IPS-18a (cell line): ENCODE measurements around the gene MRPL36.

ENCODE experiments used
- H3K27ac ChIP-seq: one replicate; pipeline ENCODE4 v1.5.1; 2013; ENCODE audit warnings: low read length
- H3K27me3 ChIP-seq: one replicate; pipeline ENCODE4 v1.6.1; 2013; ENCODE audit warnings: mild to moderate bottlenecking, low read length; ENCODE audit not compliant: control insufficient read depth, insufficient read depth
- H3K36me3 ChIP-seq: one replicate; pipeline ENCODE4 v1.6.1; 2013; ENCODE audit warnings: low read depth, low read length; ENCODE audit not compliant: control insufficient read depth
- H3K4me1 ChIP-seq: one replicate; pipeline ENCODE4 v1.6.1; 2013; ENCODE audit warnings: low read depth, low read length; ENCODE audit not compliant: control insufficient read depth
- H3K4me3 ChIP-seq: one replicate; pipeline ENCODE4 v1.5.1; 2013; ENCODE audit warnings: low read length
- H3K9ac ChIP-seq: one replicate; pipeline ENCODE4 v1.6.1; 2013; ENCODE audit warnings: mild to moderate bottlenecking, low read length, moderate library complexity
- H3K9me3 ChIP-seq: one replicate; pipeline ENCODE4 v1.6.1; 2013; ENCODE audit warnings: low read depth, low read length; ENCODE audit not compliant: control insufficient read depth

Gene MRPL36

DNA sequence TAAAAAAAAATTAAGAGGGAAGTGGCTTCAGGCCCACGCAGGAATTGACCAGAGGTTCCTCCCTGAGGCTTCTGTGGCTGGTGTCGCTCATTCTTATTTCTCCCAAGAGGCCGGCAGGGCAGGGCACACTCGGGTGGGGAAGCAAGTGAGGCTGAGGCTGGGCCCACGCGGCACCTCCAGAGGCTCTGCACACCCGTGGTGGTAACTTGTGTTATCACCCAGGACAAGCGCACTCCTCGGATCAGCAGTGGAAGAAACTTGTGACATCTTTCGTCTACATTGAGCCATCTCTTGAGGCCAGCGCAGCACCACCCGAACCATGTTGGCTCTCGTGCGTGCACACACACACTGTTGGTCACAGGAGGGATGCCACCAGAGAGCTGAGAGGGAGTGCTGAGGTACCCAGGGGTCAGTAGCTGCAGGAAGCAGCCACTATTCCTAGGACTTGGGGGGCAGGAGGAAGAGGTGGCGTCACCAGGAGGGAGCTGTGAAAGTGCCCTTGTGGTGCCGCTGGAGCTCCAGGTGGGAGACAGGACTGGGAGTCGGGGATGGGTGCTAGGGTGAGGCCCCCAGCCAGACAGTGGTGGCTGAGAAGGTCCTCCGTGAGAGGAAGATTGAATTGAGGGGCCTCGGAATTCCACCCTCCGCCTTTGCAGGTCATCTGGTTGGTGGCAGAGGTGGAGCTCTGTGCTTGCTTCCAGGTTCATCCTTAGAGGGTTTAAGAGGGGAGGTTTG lies 8.0 kb upstream of the MRPL36 start:
- Histone ChIP-seq H3K27ac (no peak overlapping the region), H3K4me3 (no peak overlapping the region), H3K9me3 (no peaks in the 10 kb centered on the region), H3K4me1 (no peaks in the 10 kb centered on the region), H3K36me3 (peaks cover 86% of the 10 kb centered on the region), H3K27me3 (no peaks in the 10 kb centered on the region), H3K9ac (no peak overlapping the region)

DNA sequence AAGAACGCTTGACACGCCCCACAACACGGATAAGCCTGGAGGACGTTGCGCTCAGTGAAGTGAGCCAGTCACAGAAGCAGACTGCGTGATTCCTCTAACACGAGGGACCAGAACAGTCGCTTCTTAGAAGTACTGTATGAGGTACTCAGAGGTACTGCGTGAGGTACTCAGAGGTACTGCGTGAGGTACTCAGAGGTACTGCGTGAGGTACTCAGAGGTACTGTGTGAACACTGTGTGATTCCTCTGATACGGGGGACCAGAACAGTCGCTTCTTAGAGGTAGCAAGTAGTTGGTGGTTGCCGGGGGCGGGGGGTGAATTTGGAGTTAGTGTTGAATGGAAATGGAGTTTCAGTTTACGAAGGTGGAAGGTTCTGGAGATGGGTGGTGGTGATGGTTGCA lies 7.3 kb upstream of the MRPL36 start:
- Histone ChIP-seq H3K4me3 (no peak overlapping the region), H3K27ac (no peak overlapping the region), H3K9me3 (no peaks in the 10 kb centered on the region), H3K9ac (no peak overlapping the region), H3K36me3 (peaks cover 84% of the 10 kb centered on the region), H3K27me3 (no peaks in the 10 kb centered on the region), H3K4me1 (no peaks in the 10 kb centered on the region)

- H3K4me3 ChIP-seq = no peak overlapping the region
- no peak overlapping the region for H3K27ac ChIP-seq
- H3K4me1 ChIP-seq = no peaks in the 10 kb centered on the region
- H3K27me3 ChIP-seq = no peaks in the 10 kb centered on the region
- peaks cover 76% of the 10 kb centered on the region for H3K36me3 ChIP-seq
- no peak overlapping the region for H3K9ac ChIP-seq
- H3K9me3 ChIP-seq = no peaks in the 10 kb centered on the region
Observed at GRCh38 chr5:1806199-1806598, 6.6 kb upstream of the MRPL36 start.

- Histone ChIP-seq H3K9ac (no peak overlapping the region), H3K4me3 (no peak overlapping the region), H3K27ac (no peak overlapping the region), H3K9me3 (no peaks in the 10 kb centered on the region), H3K27me3 (no peaks in the 10 kb centered on the region), H3K4me1 (no peaks in the 10 kb centered on the region), H3K36me3 (peaks cover 76% of the 10 kb centered on the region)
Observed at GRCh38 chr5:1805736-1806135, 6.1 kb upstream of the MRPL36 start.

DNA sequence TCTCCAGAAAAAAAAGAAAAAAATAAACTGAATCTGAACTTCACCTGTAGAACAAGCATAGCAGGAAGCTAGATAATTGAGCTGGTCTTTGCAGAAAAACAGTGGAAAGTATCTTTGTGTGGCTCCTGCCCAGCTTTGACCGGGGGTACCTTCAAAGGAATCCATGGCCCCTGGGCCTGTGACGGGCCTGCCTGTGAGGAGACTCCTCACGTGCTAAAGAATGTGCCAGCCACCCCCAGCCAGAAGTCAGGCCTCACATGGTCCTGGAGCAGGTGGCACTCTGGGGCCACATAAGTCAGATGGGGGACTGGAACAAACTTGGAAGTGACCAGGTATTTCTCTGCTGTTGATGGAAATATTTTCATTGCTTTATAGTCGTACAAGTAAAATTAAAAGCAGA lies 5.7 kb upstream of the MRPL36 start:
- H3K9me3 ChIP-seq = no peaks in the 10 kb centered on the region
- H3K9ac ChIP-seq = no peak overlapping the region
- H3K27me3 ChIP-seq = no peaks in the 10 kb centered on the region
- no peak overlapping the region for H3K4me3 ChIP-seq
- no peak overlapping the region for H3K27ac ChIP-seq
- H3K36me3 ChIP-seq = peaks cover 73% of the 10 kb centered on the region
- peaks cover 3% of the 10 kb centered on the region for H3K4me1 ChIP-seq

DNA sequence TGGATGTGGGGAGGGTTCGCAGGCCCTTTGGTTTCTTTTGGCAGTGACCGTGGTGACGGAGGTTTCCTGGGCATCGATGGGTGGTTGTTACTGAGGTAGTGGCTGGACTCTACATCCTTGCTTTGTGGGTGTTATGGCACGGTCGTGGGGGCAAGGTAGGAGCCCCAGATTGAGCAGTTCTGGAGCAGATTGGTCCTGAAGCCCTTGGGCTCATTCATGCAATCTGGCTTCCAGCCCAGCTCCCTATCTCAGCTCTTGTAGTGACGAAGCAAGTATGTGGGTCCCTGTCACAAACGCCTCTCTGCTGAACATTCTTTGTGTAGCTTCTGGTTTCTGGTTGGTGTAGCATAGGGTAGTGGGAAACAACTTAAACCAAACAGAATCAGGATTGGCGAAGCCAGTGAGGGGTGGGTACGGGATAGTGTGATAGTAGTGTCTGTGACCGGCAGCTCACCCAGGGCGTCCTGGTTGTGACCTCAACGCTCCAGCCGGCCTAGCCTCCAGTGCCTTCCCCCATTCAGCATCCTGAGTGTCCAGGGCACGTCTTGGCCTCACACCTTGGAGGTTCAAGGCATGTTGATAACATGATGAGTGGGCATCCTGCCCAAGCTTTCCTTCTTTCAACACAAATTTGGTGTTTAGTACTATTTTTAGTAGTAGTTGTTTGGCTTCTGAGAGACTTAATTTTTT lies 4.5 kb upstream of the MRPL36 start:
- H3K27ac ChIP-seq = no peak overlapping the region
- no peaks in the 10 kb centered on the region for H3K27me3 ChIP-seq
- H3K4me1 ChIP-seq = peaks cover 3% of the 10 kb centered on the region
- H3K9ac ChIP-seq = no peak overlapping the region
- peaks cover 63% of the 10 kb centered on the region for H3K36me3 ChIP-seq
- no peaks in the 10 kb centered on the region for H3K9me3 ChIP-seq
- H3K4me3 ChIP-seq = no peak overlapping the region

DNA sequence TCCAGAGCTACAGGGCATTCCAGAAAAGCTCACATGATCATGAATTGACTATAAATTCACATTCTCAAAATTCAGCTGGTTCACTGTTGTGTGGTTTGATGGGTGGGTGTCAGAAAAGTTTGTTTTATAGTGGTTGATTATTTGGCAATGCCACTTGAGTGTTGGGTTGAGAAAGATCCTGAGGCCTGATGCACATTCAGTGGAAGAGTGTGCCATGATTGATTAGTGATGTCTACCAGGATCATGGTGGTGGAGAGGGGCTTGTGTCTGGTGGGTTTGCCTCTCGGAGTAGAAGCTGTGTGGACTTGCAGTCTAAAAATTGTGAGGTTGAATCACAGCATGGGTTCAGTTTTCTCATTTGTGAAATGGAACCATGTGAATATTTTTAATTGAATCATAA lies 3.6 kb upstream of the MRPL36 start:
- no peak overlapping the region for H3K4me3 ChIP-seq

DNA sequence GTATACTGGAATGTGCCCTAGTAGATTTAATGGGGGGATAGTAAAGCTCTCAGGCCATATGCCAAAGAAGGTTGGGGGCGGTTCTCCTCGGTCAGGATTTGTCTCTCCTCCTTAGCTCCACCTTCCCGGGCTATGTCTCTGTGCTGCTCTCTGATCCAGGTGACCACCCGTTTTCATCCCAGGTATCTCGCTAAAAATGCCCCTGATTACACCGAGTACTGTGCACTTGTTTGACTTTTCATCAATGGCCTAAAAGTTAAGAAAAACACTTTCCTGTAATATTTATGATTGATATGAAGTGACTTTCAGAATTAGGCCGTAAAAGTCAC lies 2.3 kb upstream of the MRPL36 start:
- peaks cover 58% of the 10 kb centered on the region for H3K36me3 ChIP-seq
- peak overlapping the region; percentile 82 for H3K4me3 ChIP-seq
- H3K9ac ChIP-seq = peak overlapping the region; percentile 91
- H3K4me1 ChIP-seq = peaks cover 3% of the 10 kb centered on the region
- no peaks in the 10 kb centered on the region for H3K9me3 ChIP-seq
- H3K27me3 ChIP-seq = no peaks in the 10 kb centered on the region
- peak overlapping the region; percentile 55 for H3K27ac ChIP-seq

More for the DNA sequence above, 3.6 kb upstream of the MRPL36 start:
- no peak overlapping the region for H3K9ac ChIP-seq
- H3K27me3 ChIP-seq = no peaks in the 10 kb centered on the region
- no peak overlapping the region for H3K27ac ChIP-seq
- H3K36me3 ChIP-seq = peaks cover 58% of the 10 kb centered on the region
- H3K4me1 ChIP-seq = peaks cover 3% of the 10 kb centered on the region
- no peaks in the 10 kb centered on the region for H3K9me3 ChIP-seq

GRCh38 chr5:1801222-1801966 lies 1.8 kb upstream of the MRPL36 start, which contains the start of gene NDUFS6:
Gene NDUFS6, plus strand, starts transcription at chr5:1801407. Its CDS starts 11 bp downstream, at chr5:1801418.
- Histone ChIP-seq H3K36me3 (peaks cover 56% of the 10 kb centered on the region), H3K9me3 (no peaks in the 10 kb centered on the region), H3K9ac (peak within 1 kb of the TSS; percentile 91), H3K27ac (peak within 1 kb of the TSS; percentile 82), H3K4me3 (peak within 1 kb of the TSS; percentile 82), H3K27me3 (no peaks in the 10 kb centered on the region), H3K4me1 (peaks cover 3% of the 10 kb centered on the region)

- Histone ChIP-seq H3K36me3 (peaks cover 49% of the 10 kb centered on the region), H3K27ac (peak overlapping the region; percentile 82)
Observed at GRCh38 chr5:1800472-1801221, 1.0 kb upstream of the MRPL36 start.

DNA sequence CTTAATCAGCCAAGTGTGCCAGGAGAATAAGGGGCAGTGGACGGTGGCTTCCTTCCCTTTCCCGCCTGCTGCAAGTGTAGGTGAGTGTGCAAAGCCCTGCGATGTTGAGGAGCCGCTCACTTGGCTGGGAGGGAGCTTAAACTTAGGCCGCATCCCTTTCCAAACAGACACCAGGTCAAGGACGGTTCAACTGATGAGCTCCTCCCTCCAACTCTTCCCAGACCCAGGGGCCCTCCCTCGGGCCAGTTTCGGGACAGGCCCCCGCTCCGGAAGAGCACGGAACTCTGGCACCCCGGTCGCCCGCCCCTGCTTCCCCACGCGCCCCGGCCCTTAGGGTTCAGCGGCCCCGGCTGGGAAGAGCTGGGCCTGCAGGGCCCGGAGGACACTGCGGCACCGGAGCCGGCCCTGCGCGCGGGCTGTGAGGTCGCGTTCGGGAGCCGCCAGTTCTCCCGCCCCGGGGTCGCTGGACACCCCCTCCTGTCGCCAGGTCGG lies 481 bp downstream of the MRPL36 start:
- Histone ChIP-seq H3K4me1 (peaks cover 3% of the 10 kb centered on the region), H3K27ac (no peak overlapping the region)

More at GRCh38 chr5:1800472-1801221, 1.0 kb upstream of the MRPL36 start:
- Histone ChIP-seq H3K9me3 (no peaks in the 10 kb centered on the region), H3K9ac (peak overlapping the region; percentile 91), H3K27me3 (no peaks in the 10 kb centered on the region), H3K4me1 (peaks cover 3% of the 10 kb centered on the region), H3K4me3 (peak overlapping the region; percentile 82)

More for the DNA sequence above, 481 bp downstream of the MRPL36 start:
- Histone ChIP-seq H3K9ac (peak overlapping the region; percentile 58), H3K9me3 (no peaks in the 10 kb centered on the region), H3K36me3 (peaks cover 34% of the 10 kb centered on the region), H3K27me3 (no peaks in the 10 kb centered on the region), H3K4me3 (peak overlapping the region; percentile 71)
